ENCODE results near the gene F10.

F10 gene

DNA sequence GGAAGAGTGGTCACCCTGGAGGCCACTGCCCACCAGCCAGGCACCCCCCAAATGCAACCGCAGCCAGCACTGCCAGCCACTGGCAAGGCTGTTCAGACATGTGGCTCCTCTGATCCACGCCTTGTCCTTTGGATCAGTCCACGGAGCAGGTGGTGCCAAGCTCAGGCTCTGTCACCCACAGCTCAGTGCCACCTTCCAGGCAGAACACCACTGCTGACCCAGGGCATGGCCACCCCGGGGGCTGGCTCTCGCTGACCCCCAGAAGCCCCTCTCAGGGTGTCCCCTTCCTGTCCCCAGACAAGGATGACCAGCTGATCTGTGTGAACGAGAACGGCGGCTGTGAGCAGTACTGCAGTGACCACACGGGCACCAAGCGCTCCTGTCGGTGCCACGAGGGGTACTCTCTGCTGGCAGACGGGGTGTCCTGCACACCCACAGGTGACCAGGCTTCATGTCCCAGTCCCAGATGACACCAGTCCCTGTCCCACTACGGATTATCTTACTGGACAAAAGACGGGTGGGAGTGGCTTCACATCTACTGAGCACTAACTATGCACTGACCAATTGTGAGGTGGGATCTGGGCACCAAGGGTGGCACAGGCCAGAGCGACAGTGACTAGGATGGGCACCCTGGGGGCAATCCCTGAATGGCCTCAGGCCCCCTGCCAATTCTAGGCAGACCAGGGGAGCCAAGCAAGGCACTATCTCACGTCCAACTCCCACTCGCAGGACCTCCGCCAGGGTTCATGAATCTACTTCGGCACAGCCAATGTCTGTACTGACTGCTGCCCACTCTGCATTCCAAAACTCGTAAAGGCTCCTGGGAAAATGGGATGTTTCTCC lies 7.0 kb upstream of the F10 start:
- DNase-seq (ENCODE audit: low read depth in 2 of 2), result no peak

GRCh38 chr13:113116206-113116800 lies 6.3 kb upstream of the F10 start:
- no peak for DNase-seq (ENCODE audit: low read depth in 2 of 2)

DNA sequence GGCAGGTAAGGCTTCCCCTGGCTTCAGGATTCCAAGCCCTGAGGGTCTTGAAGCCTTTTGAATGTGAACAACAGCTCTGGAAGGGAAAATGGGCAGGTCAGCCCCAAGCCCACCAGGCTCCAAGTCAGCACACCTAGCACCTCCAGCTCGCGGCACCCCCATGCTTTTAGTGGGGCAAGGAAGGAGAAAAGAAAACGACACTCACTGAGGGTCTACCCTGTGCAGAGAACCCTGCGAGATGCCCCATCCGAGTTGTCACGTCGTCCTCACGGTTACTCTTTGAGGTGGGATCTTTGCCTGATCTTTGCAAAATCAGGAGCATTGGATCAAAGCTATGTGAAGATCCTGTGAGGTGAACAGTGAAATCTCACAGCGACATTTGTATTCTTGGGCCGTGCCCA lies 5.7 kb upstream of the F10 start:
- no peak for DNase-seq (ENCODE audit: low read depth in 2 of 2)

GRCh38 chr13:113117335-113117872 lies 5.2 kb upstream of the F10 start:
- DNase-seq (ENCODE audit: low read depth in 2 of 2), result no peak

GRCh38 chr13:113117911-113118260 lies 4.7 kb upstream of the F10 start:
- DNase-seq (ENCODE audit: low read depth in 2 of 2), result no peak

GRCh38 chr13:113118261-113119021 lies 4.2 kb upstream of the F10 start:
- no peak for DNase-seq (ENCODE audit: low read depth in 2 of 2)

GRCh38 chr13:113119166-113119821 lies 3.3 kb upstream of the F10 start:
- DNase-seq (ENCODE audit: low read depth in 2 of 2), result no peak

GRCh38 chr13:113119822-113120189 lies 2.8 kb upstream of the F10 start:
- DNase-seq (ENCODE audit: low read depth in 2 of 2), result no peak

DNA sequence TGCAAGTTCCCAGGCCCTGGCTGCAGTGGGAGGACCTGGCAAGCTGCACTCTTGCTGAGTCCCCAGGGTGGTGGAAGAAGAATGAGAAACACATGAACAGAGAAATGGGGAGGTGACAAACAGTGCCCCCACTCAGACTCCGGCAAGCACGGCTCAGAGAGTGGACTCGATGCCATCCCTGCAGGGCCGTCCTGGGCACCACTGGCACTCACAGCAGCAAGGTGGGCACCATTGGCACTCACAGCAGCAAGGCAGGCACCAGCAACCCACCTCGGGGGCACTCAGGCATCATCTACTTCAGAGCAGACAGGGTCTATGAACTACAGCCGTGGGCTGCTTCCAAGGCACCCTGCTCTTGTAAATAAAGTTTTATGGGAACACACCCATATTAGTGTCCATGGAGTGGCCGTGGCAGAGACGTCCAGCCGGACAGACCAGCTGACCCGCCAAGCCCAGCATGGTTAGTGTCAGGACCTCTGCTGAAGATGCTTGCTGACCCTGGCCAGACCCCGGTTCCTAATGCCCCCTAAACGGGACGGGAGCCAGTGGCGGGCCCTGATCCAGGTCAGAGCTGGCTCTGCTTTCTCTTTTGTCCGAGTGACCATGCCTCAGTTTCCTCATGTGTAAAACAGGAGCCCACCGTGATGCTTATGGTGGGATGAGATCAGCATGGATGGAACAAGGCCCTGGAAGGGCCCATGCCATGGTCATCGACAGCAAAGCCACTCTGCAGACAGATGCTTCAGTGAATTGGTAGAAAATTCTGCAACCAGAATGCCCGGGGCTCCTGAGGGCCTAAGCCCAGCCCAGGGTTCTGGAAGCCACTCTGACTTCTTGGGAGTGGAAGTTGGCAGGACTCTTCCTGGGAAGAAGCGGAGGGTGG lies 2.1 kb upstream of the F10 start:
- DNase-seq (ENCODE audit: low read depth in 2 of 2), result no peak

DNA sequence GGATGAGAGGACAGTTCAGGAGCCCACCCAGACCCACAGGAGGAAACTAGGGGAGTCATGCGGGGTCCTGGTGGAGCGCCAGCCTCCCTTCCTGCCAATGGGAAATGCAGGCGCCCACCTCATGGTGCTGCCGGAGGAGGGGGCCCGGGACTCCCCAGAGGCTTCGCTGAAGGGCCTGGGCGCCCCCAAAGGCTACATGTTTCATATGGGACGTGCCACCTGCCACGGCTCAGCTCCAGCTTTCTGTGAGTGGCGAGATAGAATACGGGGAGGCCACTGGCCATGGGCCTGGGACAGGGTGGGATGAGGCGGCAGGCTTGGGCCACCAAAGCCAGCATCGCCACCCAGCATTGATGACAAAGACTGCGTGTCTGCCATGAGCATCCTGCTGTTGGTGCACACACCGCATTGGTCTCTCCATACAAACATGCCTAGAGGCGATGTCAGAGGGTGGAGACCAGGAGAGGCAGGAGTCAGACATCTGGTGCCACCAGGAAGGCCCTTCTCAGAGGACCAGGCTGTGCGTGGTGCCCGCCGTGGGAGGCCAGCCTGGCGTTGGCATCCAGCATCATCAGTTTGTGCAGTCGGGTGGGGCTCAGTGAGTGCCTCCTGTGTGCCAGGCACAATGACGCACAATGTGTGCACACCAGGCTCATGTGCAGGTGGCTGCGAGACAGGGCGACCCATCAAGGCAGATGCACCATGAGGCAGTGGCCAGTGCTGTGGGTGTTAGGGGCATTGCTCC lies 1.2 kb upstream of the F10 start:
- no peak for DNase-seq (ENCODE audit: low read depth in 2 of 2)

- DNase-seq (ENCODE audit: low read depth in 2 of 2), result no peak
Observed at GRCh38 chr13:113121928-113122471, 599 bp upstream of the F10 start.

DNA sequence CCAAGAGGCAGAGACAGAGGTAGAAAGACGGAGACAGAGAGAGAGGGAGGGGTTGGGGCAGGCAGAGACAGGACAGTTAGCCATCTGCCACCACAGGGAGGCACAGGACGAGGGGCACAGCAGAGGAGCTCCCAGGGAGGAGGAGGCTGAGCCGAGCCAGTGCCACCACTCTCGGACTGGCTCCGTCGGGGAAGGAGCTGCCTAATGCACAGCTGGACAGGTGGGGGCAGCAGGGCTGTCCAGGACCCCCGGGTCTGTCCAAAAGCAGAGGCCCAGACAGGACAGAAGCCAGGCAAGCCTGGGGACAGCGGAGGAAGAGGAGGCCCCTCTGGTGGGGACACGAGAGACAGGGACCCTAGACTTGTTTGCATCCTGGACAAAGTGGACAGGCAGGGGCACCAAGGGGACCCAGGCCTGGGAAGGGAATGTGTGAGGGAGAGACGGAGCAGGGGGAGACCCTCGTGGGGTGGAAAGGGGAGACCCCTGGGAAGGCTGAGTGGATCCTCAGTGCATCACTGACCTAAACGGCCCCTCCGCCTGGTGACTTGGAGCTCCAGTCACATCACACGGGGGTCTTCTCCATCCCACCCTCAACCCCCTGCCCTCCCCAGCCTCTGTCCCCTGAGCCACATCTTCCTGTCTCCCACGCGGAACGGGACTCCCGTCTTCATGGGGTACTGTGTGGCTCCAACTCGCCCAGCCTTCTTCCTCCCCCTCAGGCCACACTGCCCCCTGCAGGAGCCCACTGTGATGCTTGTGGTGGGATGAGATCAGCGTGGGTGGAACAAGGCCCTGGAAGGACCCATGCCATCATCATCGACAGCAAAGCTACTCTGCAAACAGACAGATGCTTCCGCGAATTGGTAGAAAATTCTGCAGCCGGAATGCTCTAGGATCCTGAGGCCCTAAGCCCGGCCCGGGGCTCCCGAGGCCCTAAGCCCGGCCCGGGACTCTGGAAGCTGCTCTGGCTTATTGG lies 915 bp downstream of the F10 start:
- no peak for DNase-seq (ENCODE audit: low read depth in 2 of 2)

GRCh38 chr13:113124211-113124970 lies 1.8 kb downstream of the F10 start:
- no peak for DNase-seq (ENCODE audit: low read depth in 2 of 2)

GRCh38 chr13:113125506-113126264 lies 3.1 kb downstream of the F10 start:
- no peak for DNase-seq (ENCODE audit: low read depth in 2 of 2)

DNA sequence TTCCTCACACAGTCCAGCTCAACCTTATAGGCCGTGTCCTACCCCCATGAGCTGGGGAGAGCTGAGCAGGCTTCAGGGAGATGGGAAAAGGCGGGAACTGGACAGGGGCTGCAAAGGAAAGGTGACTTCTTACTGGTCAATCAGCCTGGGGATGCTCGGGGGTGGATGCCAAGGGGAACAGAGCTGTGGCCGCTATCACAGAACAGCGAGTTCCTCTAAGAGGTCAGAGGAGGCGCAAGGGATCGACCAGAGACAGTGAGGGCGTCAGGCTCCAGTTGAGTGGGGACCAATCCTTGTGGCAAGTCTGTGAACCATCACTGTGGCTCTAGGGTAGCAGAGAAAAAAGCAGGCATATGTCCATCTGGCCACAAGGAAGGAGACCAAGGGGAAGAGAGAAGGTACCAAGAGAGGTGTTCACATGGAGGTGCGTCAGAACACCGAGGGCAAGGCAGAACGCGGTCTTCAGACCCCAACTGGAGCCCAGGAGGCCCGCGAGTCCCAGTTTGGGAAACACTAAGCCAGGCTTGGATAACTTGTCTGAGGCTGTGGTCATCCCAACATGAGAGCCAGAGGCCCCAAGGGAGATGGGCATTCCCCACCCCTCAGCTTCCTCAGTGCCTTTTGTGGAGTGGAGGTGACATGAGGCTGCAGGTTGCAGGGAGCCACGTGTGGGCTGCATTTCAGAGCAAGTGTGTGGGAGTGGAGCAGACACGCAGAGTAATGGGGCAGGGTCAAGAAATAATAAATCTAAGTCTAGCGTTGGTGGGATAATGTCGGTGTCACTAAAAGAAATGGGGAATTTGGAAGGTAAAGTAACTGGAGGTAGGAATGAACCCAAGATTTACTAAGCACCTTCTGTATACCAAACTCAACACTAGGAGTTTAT lies 3.9 kb downstream of the F10 start:
- DNase-seq (ENCODE audit: low read depth in 2 of 2), result no peak

DNA sequence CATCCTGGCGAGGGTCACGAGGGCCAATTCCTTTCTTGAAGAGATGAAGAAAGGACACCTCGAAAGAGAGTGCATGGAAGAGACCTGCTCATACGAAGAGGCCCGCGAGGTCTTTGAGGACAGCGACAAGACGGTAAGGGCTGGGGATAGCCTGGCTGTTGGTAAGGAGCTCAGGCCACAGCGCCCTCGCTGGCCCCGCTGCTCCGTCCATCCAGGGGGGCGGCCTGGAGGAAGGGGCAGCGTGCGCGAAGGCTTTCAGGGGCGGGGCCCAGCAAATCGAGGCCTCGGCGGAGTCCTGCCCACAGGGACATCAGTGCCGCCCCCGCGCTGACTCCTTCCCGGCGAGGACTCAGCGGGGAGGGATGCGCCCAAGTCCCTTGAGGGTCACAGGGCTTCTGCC lies 6.9 kb downstream of the F10 start:
- DNase-seq (ENCODE audit: low read depth in 2 of 2), result no peak
